Measurements from ENCODE around the gene NKAIN2.

The NKAIN2 gene

DNA sequence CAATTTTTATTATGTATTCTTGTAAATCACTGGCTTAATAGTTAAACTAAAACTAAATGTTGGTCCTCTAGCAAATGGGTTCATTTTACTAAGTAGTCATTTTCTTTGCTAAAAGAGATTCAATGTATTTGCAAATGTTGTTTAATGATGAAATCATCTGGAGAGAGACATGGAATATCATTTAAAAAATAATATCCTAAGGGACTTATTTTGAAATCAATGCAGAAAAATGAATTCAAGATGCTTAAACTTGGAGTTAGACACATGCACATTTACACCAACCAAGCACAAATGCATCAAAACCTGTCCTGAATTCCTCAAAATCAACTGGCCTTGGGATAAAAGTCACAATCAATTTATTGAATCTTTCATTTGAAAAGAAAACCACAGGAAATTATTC is 993.6 kb downstream of the NKAIN2 start:
- H3K9ac ChIP-seq (ENCODE audit: low read depth, low read length, poor library complexity) = no peak overlapping the region
- H2AK5ac ChIP-seq (ENCODE audit: low read depth, low read length) = no peak overlapping the region
- H3K18ac ChIP-seq (ENCODE audit: low read length) = no peak overlapping the region
- DNase-seq (ENCODE audit: low spot score) = no peak
- H3K4me1 ChIP-seq (ENCODE audit: control insufficient read depth in 2 of 2, insufficient read depth in 1 of 2, low read depth in 1 of 2, low read length in 2 of 2) = peaks cover 8 to 10% of the 10 kb centered on the region in 2 donors
- no peaks in the 10 kb centered on the region for H3K36me3 ChIP-seq (replicated peaks in 1 of 2; ENCODE audit: control insufficient read depth in 2 of 2, insufficient read depth in 2 of 2, low read length in 2 of 2)
- H4K8ac ChIP-seq (ENCODE audit: low read depth, low read length) = no peak overlapping the region
- H2BK120ac ChIP-seq (ENCODE audit: low read depth, low read length) = no peak overlapping the region
- H3K79me1 ChIP-seq (ENCODE audit: low read depth, low read length) = no peaks in the 10 kb centered on the region
- H3K9me3 ChIP-seq (replicated peaks in 1 of 2; ENCODE audit: control insufficient read depth in 2 of 2, insufficient read depth in 1 of 2, low read depth in 1 of 2, low read length in 2 of 2) = no peaks in the 10 kb centered on the region
- H3K14ac ChIP-seq (ENCODE audit: low read length) = no peak overlapping the region
- no peak overlapping the region for H3K27ac ChIP-seq (replicated peaks; ENCODE audit: low read length)
- no peak overlapping the region for H2BK5ac ChIP-seq (ENCODE audit: low read length)
- no peak overlapping the region for H4K91ac ChIP-seq (ENCODE audit: low read depth, low read length, poor library complexity)
- H3K27me3 ChIP-seq (ENCODE audit: control insufficient read depth in 3 of 3, insufficient read depth in 3 of 3, low read depth in 1 of 3, low read length in 3 of 3) = no peaks in the 10 kb centered on the region
- H3K4me3 ChIP-seq (ENCODE audit: low read length in 2 of 2) = no peak overlapping the region
- H3K23ac ChIP-seq (ENCODE audit: low read depth, low read length, poor library complexity) = no peak overlapping the region
- no peak overlapping the region for H2AFZ ChIP-seq (ENCODE audit: low read length)
- H3K4me2 ChIP-seq (ENCODE audit: insufficient read depth, low read length, poor library complexity, severe bottlenecking) = no peak overlapping the region
- no peak overlapping the region for H2BK12ac ChIP-seq (ENCODE audit: low read length)
- H3K4ac ChIP-seq (ENCODE audit: low read length) = no peak overlapping the region
- no peak overlapping the region for H2BK15ac ChIP-seq (ENCODE audit: low read length)

DNA sequence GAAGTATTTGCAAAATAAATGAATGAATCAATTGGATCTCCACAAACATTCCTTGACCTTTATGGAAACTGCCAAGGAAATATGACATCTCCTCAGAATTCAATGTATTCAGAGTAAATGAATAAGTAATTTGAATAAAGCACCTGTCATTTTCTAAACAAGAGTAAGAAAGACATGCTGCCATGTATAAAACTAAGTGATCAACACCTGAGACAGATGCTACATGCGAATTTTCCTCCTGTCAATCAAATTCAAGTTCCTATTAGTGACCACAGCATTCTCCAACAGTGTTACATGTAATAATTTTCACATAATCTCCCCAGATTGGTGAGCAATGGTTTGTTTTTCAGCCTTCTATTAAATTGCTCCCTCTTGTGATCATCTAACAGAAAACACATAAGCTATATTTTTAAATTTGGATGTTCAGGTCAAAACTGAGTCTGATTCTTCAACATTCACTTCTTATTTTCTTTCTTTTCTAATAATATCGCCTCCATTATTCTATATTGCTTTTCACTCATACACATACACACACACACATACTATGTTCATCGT is 995.4 kb downstream of the NKAIN2 start:
- no peak overlapping the region for H2BK5ac ChIP-seq (ENCODE audit: low read length)
- H3K79me1 ChIP-seq (ENCODE audit: low read depth, low read length) = no peaks in the 10 kb centered on the region
- WGBS, 2 donors (ENCODE audit: extremely low coverage in 2 of 2, insufficient read length in 2 of 2, insufficient replicate concordance in 1 of 2) = 100% methylated on average over 1 to 2 of the region's 3 CpGs
- peaks cover 8 to 10% of the 10 kb centered on the region in 2 donors for H3K4me1 ChIP-seq (ENCODE audit: control insufficient read depth in 2 of 2, insufficient read depth in 1 of 2, low read depth in 1 of 2, low read length in 2 of 2)
- no peak overlapping the region for H3K27ac ChIP-seq (replicated peaks; ENCODE audit: low read length)
- H2AFZ ChIP-seq (ENCODE audit: low read length) = no peak overlapping the region
- H3K27me3 ChIP-seq (ENCODE audit: control insufficient read depth in 3 of 3, insufficient read depth in 3 of 3, low read depth in 1 of 3, low read length in 3 of 3) = no peaks in the 10 kb centered on the region
- no peak overlapping the region for H3K9ac ChIP-seq (ENCODE audit: low read depth, low read length, poor library complexity)
- H3K9me3 ChIP-seq (replicated peaks in 1 of 2; ENCODE audit: control insufficient read depth in 2 of 2, insufficient read depth in 1 of 2, low read depth in 1 of 2, low read length in 2 of 2) = no peaks in the 10 kb centered on the region
- H2BK15ac ChIP-seq (ENCODE audit: low read length) = no peak overlapping the region
- no peak overlapping the region for H4K91ac ChIP-seq (ENCODE audit: low read depth, low read length, poor library complexity)
- no peak overlapping the region for H3K18ac ChIP-seq (ENCODE audit: low read length)
- no peak overlapping the region for H2AK5ac ChIP-seq (ENCODE audit: low read depth, low read length)
- H3K36me3 ChIP-seq (replicated peaks in 1 of 2; ENCODE audit: control insufficient read depth in 2 of 2, insufficient read depth in 2 of 2, low read length in 2 of 2) = no peaks in the 10 kb centered on the region
- H3K4me2 ChIP-seq (ENCODE audit: insufficient read depth, low read length, poor library complexity, severe bottlenecking) = no peak overlapping the region
- H3K14ac ChIP-seq (ENCODE audit: low read length) = no peak overlapping the region
- H3K4ac ChIP-seq (ENCODE audit: low read length) = no peak overlapping the region
- no peak overlapping the region for H2BK120ac ChIP-seq (ENCODE audit: low read depth, low read length)
- H2BK12ac ChIP-seq (ENCODE audit: low read length) = no peak overlapping the region
- H3K4me3 ChIP-seq (ENCODE audit: low read length in 2 of 2) = no peak overlapping the region
- H3K23ac ChIP-seq (ENCODE audit: low read depth, low read length, poor library complexity) = no peak overlapping the region
- H4K8ac ChIP-seq (ENCODE audit: low read depth, low read length) = no peak overlapping the region
- DNase-seq (ENCODE audit: low spot score) = no peak

DNA sequence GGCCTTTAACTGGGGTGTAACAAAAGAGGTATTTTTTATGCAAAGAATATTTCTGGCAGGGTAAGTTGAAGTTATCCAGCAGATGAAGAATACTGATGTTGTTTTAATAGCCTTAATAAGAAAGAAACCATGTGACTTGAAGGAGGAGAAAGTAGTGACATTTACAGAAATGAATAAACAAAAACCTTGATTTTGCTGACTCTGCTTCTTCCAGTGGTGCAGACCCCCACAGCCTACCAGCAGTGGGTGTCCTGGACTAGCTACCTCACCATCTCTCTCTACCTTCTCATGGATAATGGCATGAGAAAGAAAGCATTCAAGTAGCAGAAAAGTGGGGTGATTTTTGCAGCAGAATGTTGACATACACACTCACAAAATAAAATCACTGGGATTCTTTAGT is 996.0 kb downstream of the NKAIN2 start:
- H4K91ac ChIP-seq (ENCODE audit: low read depth, low read length, poor library complexity) = no peak overlapping the region
- no peaks in the 10 kb centered on the region for H3K79me1 ChIP-seq (ENCODE audit: low read depth, low read length)
- H3K27ac ChIP-seq (replicated peaks; ENCODE audit: low read length) = no peak overlapping the region
- H3K9ac ChIP-seq (ENCODE audit: low read depth, low read length, poor library complexity) = no peak overlapping the region
- H3K9me3 ChIP-seq (replicated peaks in 1 of 2; ENCODE audit: control insufficient read depth in 2 of 2, insufficient read depth in 1 of 2, low read depth in 1 of 2, low read length in 2 of 2) = no peaks in the 10 kb centered on the region
- H4K8ac ChIP-seq (ENCODE audit: low read depth, low read length) = no peak overlapping the region
- H3K27me3 ChIP-seq (ENCODE audit: control insufficient read depth in 3 of 3, insufficient read depth in 3 of 3, low read depth in 1 of 3, low read length in 3 of 3) = no peaks in the 10 kb centered on the region
- no peak for DNase-seq (ENCODE audit: low spot score)
- H3K4me1 ChIP-seq (ENCODE audit: control insufficient read depth in 2 of 2, insufficient read depth in 1 of 2, low read depth in 1 of 2, low read length in 2 of 2) = peaks cover 8 to 10% of the 10 kb centered on the region in 2 donors
- H3K4me3 ChIP-seq (ENCODE audit: low read length in 2 of 2) = no peak overlapping the region
- no peak overlapping the region for H3K14ac ChIP-seq (ENCODE audit: low read length)
- no peak overlapping the region for H2BK12ac ChIP-seq (ENCODE audit: low read length)
- H2BK15ac ChIP-seq (ENCODE audit: low read length) = no peak overlapping the region
- H3K36me3 ChIP-seq (replicated peaks in 1 of 2; ENCODE audit: control insufficient read depth in 2 of 2, insufficient read depth in 2 of 2, low read length in 2 of 2) = no peaks in the 10 kb centered on the region
- H2AK5ac ChIP-seq (ENCODE audit: low read depth, low read length) = no peak overlapping the region
- no peak overlapping the region for H2BK120ac ChIP-seq (ENCODE audit: low read depth, low read length)
- no peak overlapping the region for H3K18ac ChIP-seq (ENCODE audit: low read length)
- no peak overlapping the region for H2AFZ ChIP-seq (ENCODE audit: low read length)
- H3K4me2 ChIP-seq (ENCODE audit: insufficient read depth, low read length, poor library complexity, severe bottlenecking) = no peak overlapping the region
- H2BK5ac ChIP-seq (ENCODE audit: low read length) = no peak overlapping the region
- no peak overlapping the region for H3K23ac ChIP-seq (ENCODE audit: low read depth, low read length, poor library complexity)
- no peak overlapping the region for H3K4ac ChIP-seq (ENCODE audit: low read length)

DNA sequence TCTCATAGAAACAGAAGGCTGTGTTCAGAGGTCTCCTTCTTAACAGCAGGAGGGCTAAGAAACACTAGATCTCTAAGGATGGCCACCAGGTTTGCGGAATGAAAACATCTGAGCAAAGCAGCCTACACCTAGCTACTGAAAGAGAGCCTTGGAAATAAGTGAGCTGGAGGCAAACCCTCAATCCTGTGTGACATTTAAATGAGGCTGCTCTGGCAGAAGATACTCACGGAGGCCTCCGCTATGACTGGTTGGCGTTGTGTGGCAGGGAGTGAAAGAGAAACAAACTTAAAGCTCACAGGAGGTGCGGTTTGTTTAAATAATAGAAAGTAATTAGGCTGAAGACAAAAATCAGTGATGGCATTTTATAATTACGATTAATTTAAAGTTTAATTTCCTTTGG is 996.6 kb downstream of the NKAIN2 start:
- H4K91ac ChIP-seq (ENCODE audit: low read depth, low read length, poor library complexity) = no peak overlapping the region
- DNase-seq (ENCODE audit: low spot score) = no peak
- H3K9ac ChIP-seq (ENCODE audit: low read depth, low read length, poor library complexity) = no peak overlapping the region
- no peak overlapping the region for H4K8ac ChIP-seq (ENCODE audit: low read depth, low read length)
- H3K27me3 ChIP-seq (ENCODE audit: control insufficient read depth in 3 of 3, insufficient read depth in 3 of 3, low read depth in 1 of 3, low read length in 3 of 3) = no peaks in the 10 kb centered on the region
- H2BK12ac ChIP-seq (ENCODE audit: low read length) = no peak overlapping the region
- H3K4ac ChIP-seq (ENCODE audit: low read length) = no peak overlapping the region
- H3K4me1 ChIP-seq (ENCODE audit: control insufficient read depth in 2 of 2, insufficient read depth in 1 of 2, low read depth in 1 of 2, low read length in 2 of 2) = peaks cover 8 to 10% of the 10 kb centered on the region in 2 donors
- H2AK5ac ChIP-seq (ENCODE audit: low read depth, low read length) = no peak overlapping the region
- H3K9me3 ChIP-seq (replicated peaks in 1 of 2; ENCODE audit: control insufficient read depth in 2 of 2, insufficient read depth in 1 of 2, low read depth in 1 of 2, low read length in 2 of 2) = no peaks in the 10 kb centered on the region
- H2AFZ ChIP-seq (ENCODE audit: low read length) = no peak overlapping the region
- no peaks in the 10 kb centered on the region for H3K79me1 ChIP-seq (ENCODE audit: low read depth, low read length)
- H3K27ac ChIP-seq (replicated peaks; ENCODE audit: low read length) = no peak overlapping the region
- H3K18ac ChIP-seq (ENCODE audit: low read length) = no peak overlapping the region
- no peak overlapping the region for H3K4me3 ChIP-seq (ENCODE audit: low read length in 2 of 2)
- H2BK5ac ChIP-seq (ENCODE audit: low read length) = no peak overlapping the region
- no peak overlapping the region for H2BK15ac ChIP-seq (ENCODE audit: low read length)
- H3K4me2 ChIP-seq (ENCODE audit: insufficient read depth, low read length, poor library complexity, severe bottlenecking) = no peak overlapping the region
- no peak overlapping the region for H3K23ac ChIP-seq (ENCODE audit: low read depth, low read length, poor library complexity)
- H3K36me3 ChIP-seq (replicated peaks in 1 of 2; ENCODE audit: control insufficient read depth in 2 of 2, insufficient read depth in 2 of 2, low read length in 2 of 2) = no peaks in the 10 kb centered on the region
- H3K14ac ChIP-seq (ENCODE audit: low read length) = no peak overlapping the region
- WGBS, 2 donors (ENCODE audit: extremely low coverage in 2 of 2, insufficient read length in 2 of 2, insufficient replicate concordance in 1 of 2) = no CpG with 5 or more reads among the region's 6 CpGs
- no peak overlapping the region for H2BK120ac ChIP-seq (ENCODE audit: low read depth, low read length)
